ELR (cell line): ENCODE results near the gene DNAJC10.

ENCODE experiments used
- DNase-seq: peaks from one replicate; pipeline ENCODE4 v3.0.0-alpha.2; 2015; ENCODE audit warnings: low read depth

Gene DNAJC10

DNA sequence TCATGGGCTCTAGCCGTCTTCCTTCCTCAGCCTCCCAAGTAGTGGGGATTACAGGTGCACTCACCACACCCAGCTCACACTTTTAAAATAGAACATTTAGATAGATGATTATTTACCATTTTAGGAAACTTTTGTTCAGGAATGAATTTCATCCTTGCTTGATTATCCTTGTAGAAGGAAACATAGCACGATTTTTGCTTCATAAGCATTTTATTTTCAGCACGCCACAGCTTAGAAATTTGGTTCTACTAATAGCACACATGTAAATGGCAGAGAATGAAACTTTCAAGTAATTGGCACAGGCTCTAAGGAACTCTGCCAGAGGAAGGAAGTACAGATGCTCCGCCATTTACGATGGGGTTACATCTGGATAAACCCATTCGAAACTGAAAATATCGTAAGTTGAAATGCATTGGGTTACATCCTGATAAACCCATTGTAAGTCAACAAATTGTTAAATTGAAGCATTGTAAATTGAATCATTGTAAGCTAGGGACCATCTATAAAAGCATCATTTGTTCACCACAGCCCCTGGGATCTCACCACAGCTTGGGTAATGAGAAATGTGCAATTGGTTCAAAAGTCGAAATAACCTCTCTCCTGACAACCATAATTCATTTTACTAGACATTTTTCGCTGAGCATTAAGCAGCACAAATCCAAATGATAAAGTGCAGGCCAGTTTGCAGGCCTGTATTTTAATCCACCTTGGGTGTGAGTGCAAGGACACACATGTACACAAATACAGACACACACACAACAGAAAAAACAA is 117.2 kb downstream of the DNAJC10 start:
- DNase-seq = no peak

DNA sequence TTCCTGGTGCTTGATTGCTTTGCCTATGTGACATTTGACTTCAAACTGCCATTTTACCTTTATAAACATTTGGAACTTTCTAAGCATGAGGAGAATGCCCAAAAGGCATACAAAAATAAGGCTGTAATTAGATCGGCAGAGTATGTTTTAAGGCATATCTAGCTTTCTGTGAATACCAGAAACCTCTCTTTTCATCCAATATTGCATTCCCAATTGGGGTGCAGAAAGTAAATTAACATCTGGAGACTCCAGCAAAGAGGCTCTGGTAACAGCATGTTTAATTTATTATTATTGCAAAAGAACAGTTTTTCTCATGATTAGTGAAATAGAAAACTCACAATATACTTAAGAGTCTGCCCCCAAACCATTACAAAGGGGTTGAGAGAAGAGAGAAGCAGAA is 118.2 kb downstream of the DNAJC10 start:
- DNase-seq = no peak

DNA sequence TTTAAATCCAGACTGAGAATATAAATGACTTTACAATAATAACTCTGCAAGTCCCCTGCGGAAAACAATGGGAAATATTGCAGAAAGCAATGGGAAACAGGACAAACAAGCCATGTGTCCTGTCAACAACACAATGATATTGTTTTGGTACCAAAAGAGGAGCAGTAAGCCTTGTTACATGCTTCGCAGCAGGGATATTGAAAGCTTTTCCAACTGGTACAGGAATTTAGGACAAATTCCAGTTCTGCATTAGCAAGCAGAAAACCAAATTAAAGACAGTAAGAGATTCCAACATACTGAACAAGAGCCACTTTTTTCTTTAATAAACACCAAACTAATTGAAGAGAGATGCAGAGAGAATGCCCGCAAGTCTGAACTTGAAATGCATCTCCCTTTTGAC is 120.4 kb downstream of the DNAJC10 start:
- DNase-seq = no peak
